Measurements from ENCODE around the gene VPS37B.
A peak's percentile ranks its signal among the peaks of the same experiment; 100 is the strongest.
"Not testable (repeated sequence)": the region's sequence is repeated elsewhere in the genome, so short reads cannot be mapped to it uniquely, and the experiment has no call there.

Gene VPS37B

GRCh38 chr12:122905258-122905657 lies 9.3 kb upstream of the VPS37B start:
- not testable (repeated sequence) for DNase-seq

DNA sequence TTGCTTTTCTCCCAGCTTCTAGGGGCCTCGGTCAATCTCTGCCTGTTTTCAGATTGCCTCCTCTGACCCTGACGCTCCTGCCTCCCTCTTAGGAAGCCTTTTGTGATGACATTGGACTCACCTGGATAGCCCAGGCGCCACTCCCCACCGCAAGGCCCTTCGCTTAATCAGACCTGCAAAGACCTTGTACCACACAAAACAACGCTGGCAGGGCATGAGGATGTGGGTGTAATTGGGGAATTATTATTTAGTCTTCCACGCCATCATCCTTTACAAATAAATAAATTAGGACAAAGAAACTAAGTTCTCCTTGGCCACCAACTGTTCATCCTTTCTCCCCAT lies 7.7 kb upstream of the VPS37B start:
- no peak for DNase-seq

DNA sequence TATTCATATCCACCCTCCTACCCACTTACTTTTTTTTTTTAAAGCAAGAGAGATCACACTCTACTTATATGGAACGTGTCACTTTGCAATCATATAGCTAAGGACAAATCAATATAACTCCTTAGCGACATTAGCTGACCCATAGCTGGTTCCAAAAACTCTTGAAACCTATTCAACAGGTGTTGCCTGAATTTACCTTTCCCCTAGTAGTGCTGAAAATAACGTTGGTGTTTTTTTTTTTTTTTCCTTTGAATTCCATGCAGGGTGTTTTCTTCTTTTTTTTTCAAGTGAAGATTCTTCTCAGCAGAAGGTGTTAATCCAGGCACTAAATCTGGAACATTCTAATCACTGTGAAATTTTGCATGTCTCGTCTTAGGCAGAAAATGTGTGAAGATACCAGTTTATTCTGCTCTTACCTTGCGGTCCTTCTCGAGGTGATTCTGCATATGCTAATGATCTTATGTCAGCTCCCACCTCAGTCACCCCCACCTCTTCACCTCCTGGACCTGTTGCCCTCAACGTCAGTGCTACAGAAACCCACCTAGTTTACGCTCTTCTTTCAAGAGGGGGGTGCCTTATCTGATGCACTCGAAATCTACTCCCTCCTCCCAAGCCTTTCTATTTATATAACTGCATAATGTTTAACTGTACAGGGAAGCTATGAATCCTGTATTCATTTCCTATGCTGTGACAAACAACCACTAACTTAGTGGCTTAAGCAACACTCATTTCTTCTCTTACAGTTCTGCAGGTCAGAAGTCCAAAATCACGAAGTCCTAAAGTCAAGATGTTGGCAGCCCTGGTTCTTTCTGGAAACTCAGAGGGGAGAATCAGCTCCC lies 7.1 kb upstream of the VPS37B start:
- DNase-seq: no peak

DNA sequence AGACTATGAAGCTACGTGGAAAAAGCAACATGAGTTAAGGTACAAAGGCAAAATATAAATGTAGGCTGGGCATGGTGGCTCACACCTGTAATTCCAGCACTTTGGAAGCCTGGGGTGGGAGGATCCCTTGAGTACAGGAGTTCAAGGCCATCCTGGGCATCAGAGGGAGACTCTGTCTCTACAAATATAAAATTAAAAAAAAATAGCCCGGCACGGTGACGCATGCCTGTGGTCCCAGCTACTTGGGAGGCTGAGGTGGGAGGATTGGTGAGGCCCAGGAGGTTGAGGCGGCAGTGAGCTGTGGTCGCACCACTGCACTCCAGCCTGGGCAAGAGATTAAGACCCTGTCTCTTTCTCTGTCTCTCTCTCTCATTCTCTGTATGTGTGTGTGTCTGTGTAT lies 4.0 kb upstream of the VPS37B start:
- DNase-seq: no peak

GRCh38 chr12:122896662-122897061 lies 738 bp upstream of the VPS37B start:
- DNase-seq: no peak

- DNase-seq: no peak
Observed at GRCh38 chr12:122895320-122895703, 612 bp downstream of the VPS37B start.

GRCh38 chr12:122894193-122895121 lies 1.5 kb downstream of the VPS37B start:
- DNase-seq: no peak

DNA sequence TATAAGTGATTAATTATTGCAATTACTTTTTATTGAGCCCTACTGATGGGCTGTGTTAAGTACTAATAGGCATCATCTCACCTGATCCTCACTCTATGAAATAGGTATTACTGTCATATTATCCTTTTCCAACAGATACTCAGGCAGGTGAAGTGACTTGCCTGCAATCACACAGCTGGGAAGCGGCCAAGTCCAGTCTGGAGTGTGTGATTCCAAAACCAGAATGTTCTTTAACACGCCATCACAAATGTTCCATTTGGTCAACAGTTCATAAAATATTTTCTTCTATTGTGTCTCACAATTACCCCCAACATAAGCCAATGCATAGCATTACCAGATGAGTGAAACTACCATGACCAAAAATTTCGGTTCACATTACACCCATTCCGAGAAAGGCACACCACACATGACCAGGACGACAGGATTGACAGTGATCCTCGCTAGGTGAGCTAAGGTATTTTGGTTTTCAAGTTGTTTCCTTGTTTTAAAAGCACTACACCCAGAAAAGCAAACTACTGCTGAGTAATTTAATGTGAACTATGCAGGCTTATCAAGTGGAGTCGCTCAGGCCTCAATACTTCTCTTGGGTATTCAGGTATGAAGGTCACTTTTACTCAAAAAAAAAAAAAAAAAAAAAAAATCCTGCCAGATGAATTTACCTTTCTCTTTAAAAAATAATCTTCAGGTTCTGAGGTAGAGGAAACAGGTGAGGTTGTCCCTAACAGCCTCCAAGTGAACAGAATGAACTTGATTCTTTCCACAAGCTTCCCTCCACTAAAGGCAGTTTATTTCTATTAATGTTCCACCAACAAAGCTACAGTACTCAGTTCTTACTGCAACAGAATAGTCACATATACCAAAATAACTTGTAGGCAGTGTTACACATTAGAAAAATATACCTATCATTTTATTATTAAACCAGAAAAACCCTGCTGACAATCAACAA lies 2.4 kb downstream of the VPS37B start:
- DNase-seq: no peak

DNA sequence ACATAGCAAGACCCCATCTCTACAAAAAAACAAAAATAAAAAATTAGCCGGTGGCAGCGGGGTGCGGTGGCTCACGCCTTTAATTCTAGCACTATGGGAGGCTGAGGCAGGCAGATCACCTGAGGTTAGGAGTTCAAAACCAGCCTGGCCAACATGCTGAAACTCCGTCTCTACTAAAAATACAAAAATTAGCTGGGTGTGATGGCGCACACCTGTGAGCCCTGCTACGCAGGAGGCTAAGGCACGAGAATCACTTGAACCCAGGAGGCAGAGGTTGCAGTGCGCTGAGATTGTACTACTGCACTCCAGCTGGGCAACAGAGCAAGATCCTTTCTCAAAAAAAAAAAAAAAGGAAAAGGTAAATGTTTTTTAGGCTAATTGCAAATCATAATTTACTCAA lies 3.2 kb downstream of the VPS37B start:
- not testable (repeated sequence) for DNase-seq

DNA sequence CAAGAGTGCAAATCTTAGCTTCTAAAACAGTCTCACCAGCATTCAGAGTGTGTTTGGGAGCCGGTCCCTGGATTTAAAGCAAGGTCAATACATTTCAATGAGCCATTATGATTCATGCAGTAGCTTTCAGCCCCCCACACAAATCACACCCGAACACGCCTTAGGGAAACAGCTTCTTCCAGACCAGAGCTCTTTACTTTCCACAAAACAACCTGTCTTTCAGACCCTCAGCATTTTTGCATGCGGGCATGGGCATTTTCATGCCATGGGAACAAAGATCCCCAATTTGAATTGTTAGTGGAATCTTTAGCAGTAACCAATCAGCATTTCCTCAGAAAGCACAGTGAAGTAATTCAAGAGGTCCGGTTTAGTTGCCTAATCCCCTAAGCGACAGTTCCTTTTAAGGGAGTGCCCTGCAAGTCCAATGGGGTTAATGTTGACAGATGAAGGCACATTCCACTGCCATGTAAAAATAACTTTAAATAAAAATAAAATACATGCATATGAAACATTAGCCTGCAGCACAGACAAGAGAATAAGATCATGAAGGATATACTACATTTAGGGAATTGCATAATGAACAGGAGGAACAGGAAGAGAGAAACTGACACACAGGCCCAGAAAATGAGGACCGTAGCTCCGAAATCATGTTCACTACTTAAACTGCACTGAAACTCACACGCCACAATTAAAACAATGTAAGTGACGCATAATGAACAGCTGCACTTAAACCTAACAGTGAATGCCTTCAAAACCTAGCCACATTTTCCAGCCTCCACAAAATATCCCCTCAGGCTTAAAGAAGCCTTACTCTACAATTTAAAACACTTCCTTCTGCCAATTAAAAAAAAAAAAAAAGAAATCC lies 4.0 kb downstream of the VPS37B start:
- DNase-seq: no peak

DNA sequence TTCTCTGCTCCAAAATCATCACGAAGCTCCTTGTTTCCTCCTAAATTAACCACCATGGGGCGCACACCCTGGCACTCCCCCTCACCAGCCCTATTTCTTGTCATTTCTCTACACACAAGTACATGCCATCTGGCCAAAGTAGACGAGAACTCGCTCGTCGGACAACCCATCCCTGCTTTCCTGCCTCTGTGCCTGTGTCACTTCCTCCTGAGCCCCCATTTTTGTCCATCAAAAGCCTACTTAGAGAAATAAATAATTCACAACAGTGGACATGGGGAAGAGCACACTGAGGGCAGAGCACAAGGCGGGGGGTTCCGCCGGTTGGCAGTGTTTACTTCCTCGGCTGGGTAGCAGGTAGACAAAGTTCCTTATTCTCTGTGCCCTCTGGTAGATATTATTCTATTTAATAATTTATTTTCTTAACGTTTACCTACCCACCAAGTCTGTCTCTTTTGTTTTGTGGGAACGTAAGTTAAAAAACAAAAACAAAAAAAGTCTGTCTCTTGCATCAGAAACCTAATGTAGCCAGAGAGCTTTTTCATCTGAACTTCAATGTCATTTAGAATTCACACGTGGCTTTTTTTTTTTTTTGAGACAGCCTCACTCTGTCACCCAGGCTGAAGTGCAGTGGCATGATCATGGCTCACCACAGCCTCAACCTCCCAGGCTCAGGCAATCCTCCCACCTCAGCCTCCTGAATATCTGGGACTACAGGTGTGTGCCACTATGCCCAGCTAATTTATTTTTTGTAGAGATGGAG lies 6.0 kb downstream of the VPS37B start:
- DNase-seq: no peak

GRCh38 chr12:122888232-122888752 lies 7.6 kb downstream of the VPS37B start:
- DNase-seq: peak; percentile 77

- DNase-seq: no peak
Observed at GRCh38 chr12:122887819-122888212, 8.1 kb downstream of the VPS37B start.

GRCh38 chr12:122886851-122887818 lies 8.8 kb downstream of the VPS37B start:
- DNase-seq: no peak

DNA sequence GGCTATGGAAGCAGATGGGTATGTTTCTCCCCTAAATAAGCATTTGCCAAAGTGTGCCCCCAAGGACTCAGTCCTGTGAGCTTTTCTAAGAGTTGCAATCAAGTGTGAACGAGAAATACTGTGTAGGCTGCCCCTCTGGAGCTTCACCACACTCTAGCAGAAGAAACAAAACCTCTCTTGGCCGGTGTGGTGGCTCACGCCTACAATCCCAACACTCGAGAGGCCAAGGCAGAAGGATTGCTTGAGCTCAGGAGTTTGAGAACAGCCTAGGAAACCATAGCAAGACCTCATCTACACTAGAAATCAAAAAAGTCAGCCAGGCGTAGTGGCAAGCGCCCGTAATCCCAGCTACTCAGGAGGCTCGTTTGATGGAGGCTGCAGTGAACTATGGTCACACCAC lies 9.8 kb downstream of the VPS37B start:
- no peak for DNase-seq

DNA sequence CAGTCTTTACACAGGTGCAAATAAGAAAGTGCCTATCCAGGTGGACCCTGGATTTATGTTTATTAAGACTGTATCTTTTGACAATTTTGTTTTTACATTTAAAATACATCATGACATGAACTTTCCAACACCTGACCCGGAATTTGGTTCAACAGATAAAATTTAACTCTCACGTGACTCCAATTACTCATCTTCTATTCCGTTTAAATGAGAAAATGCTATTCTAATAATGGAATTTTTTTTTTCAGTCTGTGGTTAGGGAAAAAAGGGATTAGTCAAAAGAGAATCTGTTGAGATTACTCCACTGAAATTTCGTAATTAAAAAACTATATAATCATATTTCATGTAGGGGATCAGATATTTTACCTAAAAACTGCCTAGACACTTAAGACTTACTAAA lies 11.1 kb downstream of the VPS37B start:
- no peak for DNase-seq

GRCh38 chr12:122884091-122884826 lies 11.7 kb downstream of the VPS37B start:
- no peak for DNase-seq

DNA sequence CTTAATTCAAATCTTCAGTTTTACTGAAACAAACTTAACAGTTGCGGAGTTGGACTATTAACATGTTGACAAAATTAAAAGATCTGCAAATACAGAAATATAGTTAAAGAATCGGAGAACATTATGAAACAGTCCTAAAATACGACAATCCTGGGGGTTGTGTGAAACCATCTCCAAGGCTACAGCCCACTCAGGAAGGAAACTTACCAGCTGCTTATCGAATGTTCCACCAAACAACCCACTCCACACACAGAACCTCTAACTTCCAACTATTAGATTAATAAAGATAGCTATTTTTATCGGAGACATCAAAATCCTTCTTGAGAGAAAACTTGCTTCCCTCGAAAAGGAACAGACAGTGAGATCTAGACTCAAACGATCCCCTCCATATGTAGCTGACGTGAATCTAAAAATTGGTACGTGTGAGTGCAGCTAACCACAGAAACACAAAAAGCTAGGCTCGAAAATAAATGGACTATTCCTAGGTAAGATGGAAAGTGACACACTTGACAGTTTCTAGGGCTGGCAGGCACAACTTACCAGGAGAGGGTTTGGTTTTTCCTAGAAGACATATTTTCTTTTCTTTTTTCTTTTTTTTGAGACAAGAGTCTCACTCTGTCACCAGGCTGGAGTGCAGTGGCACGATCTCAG lies 12.9 kb downstream of the VPS37B start:
- DNase-seq: no peak

All from NCI-H510A (cell line).